ENCODE measurements around the gene NEDD8. TPM values are rescaled to one million over a fixed set of nuclear protein-coding genes. Genes with fewer than 3 reads are reported as not detected.
A peak's percentile ranks its signal among the peaks of the same experiment; 100 is the strongest.

Gene NEDD8
- total RNA-seq, 2 donors from 2014 or later, result 127 to 148 TPM

DNA sequence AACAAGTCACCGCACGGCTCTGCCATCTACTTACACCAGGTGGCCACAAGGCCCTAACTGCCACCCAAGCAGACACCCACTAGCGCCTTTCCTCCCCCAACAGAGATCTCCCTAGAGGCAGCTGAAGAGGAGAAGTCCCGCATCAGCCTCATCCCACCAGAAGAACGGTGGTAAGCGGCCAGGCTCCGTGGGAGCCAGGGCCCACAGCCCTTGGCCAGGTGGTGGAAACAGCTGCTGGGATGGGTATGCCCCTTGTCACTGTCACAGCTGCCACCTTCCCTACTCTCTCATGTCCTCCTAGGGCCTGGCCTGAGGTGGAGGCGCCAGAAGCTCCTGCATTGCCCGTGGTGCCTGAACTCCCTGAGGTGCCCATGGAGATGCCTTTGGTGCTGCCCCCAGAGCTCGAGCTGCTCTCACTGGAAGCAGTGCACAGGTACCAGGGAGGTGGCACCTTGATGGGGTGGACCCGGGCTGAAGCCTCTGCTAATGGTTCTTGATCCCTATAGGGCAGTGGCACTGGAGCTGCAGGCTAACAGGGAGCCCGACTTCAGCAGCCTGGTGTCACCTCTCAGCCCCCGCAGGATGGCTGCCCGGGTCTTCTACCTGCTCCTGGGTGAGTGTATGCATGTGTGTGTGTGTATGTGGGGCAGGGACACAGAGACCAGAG, 52.7 kb downstream of the NEDD8 start:
- peaks cover 1 to 4% of the 10 kb centered on the region in 2 donors for H3K36me3 Mint-ChIP-seq (ENCODE audit: insufficient read depth in 2 of 2)
- ATAC-seq (replicated peaks in 1 of 2) (no peak), DNase-seq (no peak)
- H3K9me3 Mint-ChIP-seq, result no peaks in the 10 kb centered on the region
- H3K27ac Mint-ChIP-seq, result no peak overlapping the region
- H3K27me3 Mint-ChIP-seq (ENCODE audit: low read depth), result no peaks in the 10 kb centered on the region
- no peaks in the 10 kb centered on the region for H3K4me1 Mint-ChIP-seq (ENCODE audit: low read depth)
- H3K4me3 Mint-ChIP-seq, result no peak overlapping the region

DNA sequence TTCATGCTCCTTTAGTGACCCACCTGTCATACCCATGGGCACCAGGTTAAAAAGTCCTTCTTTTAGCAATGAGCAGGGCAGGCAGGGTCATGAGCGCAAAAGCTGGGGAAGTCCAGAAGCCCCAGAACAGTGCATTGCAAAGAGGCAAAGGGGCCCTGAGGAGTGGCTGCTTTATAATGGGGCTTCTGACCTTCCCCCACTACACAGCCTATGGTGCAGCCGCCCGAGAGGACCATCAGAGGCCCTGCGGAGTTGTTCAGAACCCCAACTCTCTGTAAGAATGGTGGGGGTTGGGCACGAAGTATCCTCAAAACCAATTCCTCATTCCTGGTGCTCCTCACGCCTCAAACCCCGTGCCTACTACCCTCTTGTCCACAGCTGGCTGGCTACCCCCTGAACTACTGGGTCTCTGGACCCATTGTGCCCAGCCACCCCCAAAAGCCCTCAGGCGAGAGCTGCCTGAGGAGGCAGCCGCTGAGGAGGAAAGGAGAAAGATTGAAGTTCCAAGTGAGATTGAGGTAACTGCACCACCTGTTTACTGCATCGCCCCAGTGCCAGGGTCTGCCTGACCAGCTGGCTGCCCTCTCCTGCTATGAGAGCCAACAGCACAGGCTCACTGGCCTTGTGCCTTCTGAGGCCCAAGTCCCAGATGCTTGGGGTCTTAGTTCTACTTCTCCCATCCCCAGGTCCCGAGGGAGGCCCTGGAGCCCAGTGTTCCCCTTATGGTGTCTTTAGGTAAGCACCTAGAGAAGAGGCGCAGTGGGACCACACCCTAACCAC, 53.6 kb downstream of the NEDD8 start:
- Mint-ChIP-seq H3K27me3 (ENCODE audit: low read depth) (no peaks in the 10 kb centered on the region), H3K4me3 (no peak overlapping the region), H3K4me1 (ENCODE audit: low read depth) (no peaks in the 10 kb centered on the region), H3K9me3 (no peaks in the 10 kb centered on the region), H3K27ac (no peak overlapping the region), H3K36me3 (ENCODE audit: insufficient read depth in 2 of 2) (peaks cover 1 to 4% of the 10 kb centered on the region in 2 donors)
- ATAC-seq (replicated peaks in 1 of 2), result no peak
- no peak for DNase-seq

DNA sequence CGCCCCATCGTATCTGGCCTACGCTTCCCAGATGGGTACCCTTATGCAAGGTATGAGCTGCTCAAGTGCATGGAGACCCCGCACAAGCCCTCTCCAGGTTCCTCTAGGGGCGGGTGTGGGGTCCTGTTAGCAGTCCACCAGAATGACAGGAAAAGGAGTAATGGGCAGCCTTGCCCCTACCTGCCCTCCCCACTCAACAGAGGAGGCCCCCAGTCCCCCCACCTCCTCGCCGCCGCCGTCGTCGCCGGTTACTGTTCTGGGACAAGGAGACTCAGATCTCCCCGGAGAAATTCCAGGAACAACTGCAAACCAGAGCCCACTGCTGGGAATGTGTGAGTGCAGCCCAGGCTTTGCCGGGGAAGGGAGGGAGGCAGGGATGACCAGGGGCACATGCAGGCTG, 54.3 kb downstream of the NEDD8 start:
- H3K27me3 Mint-ChIP-seq (ENCODE audit: low read depth), result no peaks in the 10 kb centered on the region

GRCh38 chr14:24177041-24177825, 54.9 kb downstream of the NEDD8 start:
- ATAC-seq (replicated peaks in 1 of 2) (no peak), DNase-seq (no peak)
- no peaks in the 10 kb centered on the region for H3K9me3 Mint-ChIP-seq
- no peak overlapping the region for H3K4me3 Mint-ChIP-seq
- peak overlapping the region; percentile 49 for H3K27ac Mint-ChIP-seq
- H3K36me3 Mint-ChIP-seq (ENCODE audit: insufficient read depth in 2 of 2), result peaks cover 0 to 4% of the 10 kb centered on the region in 2 donors
- H3K27me3 Mint-ChIP-seq (ENCODE audit: low read depth), result no peaks in the 10 kb centered on the region
- no peaks in the 10 kb centered on the region for H3K4me1 Mint-ChIP-seq (ENCODE audit: low read depth)

More for the DNA sequence above, 54.3 kb downstream of the NEDD8 start:
- Mint-ChIP-seq H3K36me3 (ENCODE audit: insufficient read depth in 2 of 2) (peaks cover 1 to 4% of the 10 kb centered on the region in 2 donors), H3K4me3 (no peak overlapping the region), H3K27ac (no peak overlapping the region), H3K9me3 (no peaks in the 10 kb centered on the region), H3K4me1 (ENCODE audit: low read depth) (no peaks in the 10 kb centered on the region)
- DNase-seq (no peak), ATAC-seq (replicated peaks in 1 of 2) (no peak)

DNA sequence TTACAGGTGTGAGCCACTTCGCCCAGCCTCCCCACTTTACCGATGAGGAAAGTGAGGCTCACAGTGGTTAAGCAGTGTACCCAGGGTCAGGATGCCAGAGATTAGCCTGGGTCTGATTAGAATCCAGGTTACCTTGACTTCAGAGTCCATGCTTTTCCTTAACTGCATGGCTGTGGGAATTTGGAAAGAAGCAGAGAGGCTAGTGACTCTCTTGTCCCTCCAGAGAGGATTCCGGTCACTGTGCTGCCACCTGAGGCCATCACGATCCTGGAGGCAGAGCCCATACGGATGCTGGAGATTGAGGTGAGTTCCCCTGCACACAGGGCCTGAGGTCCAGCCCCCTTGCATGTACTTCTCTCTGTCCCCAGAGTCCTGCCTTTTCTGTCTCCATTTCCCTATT, 55.6 kb downstream of the NEDD8 start:
- peaks cover 0 to 4% of the 10 kb centered on the region in 2 donors for H3K36me3 Mint-ChIP-seq (ENCODE audit: insufficient read depth in 2 of 2)
- DNase-seq (no peak), ATAC-seq (replicated peaks in 1 of 2) (no peak)
- H3K9me3 Mint-ChIP-seq, result no peaks in the 10 kb centered on the region
- H3K4me1 Mint-ChIP-seq (ENCODE audit: low read depth), result peaks cover 6% of the 10 kb centered on the region
- no peak overlapping the region for H3K4me3 Mint-ChIP-seq
- H3K27me3 Mint-ChIP-seq (ENCODE audit: low read depth), result no peaks in the 10 kb centered on the region
- H3K27ac Mint-ChIP-seq, result peak overlapping the region; percentile 49

GRCh38 chr14:24172871-24173281, 59.3 kb downstream of the NEDD8 start:
- no peaks in the 10 kb centered on the region for H3K9me3 Mint-ChIP-seq
- no peak for DNase-seq
- H3K4me1 Mint-ChIP-seq (ENCODE audit: low read depth), result peaks cover 25% of the 10 kb centered on the region
- H3K36me3 Mint-ChIP-seq (ENCODE audit: insufficient read depth in 2 of 2), result peaks cover 7 to 11% of the 10 kb centered on the region in 2 donors
- H3K27ac Mint-ChIP-seq, result peak overlapping the region; percentile 91
- peak overlapping the region; percentile 63 to 91 for H3K4me3 Mint-ChIP-seq
- no peaks in the 10 kb centered on the region for H3K27me3 Mint-ChIP-seq (ENCODE audit: low read depth)
- no peak for ATAC-seq (replicated peaks in 1 of 2)

DNA sequence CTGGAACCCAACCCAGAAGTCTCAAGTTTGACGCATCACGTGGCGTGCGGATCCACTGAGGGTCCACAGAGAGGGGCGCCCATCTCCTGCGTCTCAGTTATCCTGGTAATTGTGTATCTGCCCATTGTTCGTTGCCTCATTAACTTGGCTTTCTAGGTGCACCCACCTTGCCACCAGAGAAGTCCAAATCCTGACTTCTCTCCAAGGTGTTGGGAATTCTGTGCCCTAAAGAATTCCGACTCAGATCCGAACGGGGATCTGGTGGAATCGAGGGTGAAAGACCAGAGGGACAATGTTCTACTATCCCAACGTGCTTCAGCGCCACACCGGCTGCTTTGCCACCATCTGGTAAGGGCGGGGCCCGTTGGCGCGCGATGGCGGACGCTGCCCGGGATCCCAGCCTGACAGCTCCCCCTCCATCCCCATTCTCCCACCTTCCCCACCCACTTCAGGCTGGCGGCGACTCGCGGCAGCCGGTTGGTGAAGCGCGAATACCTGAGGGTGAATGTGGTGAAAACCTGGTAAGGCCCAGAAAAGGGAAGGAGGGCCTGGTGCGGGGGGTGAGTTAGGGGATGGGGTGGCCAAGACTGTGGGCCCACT, 59.8 kb downstream of the NEDD8 start:
- Mint-ChIP-seq H3K27ac (no peak overlapping the region), H3K9me3 (no peaks in the 10 kb centered on the region), H3K27me3 (ENCODE audit: low read depth) (no peaks in the 10 kb centered on the region), H3K4me1 (ENCODE audit: low read depth) (peaks cover 30% of the 10 kb centered on the region), H3K4me3 (peak overlapping the region; percentile 82 to 91), H3K36me3 (ENCODE audit: insufficient read depth in 2 of 2) (peaks cover 8 to 14% of the 10 kb centered on the region in 2 donors)
- DNase-seq (no peak), ATAC-seq (replicated peaks in 1 of 2) (no peak)

GRCh38 chr14:24171422-24172260, 60.5 kb downstream of the NEDD8 start, which contains the start of gene REC8:
Gene REC8 (plus strand): TSS chr14:24172080. CDS start chr14:24172553, 473 bp downstream.
- Mint-ChIP-seq H3K27me3 (ENCODE audit: low read depth) (no peaks in the 10 kb centered on the region), H3K9me3 (no peaks in the 10 kb centered on the region), H3K4me3 (peak within 1 kb of the TSS; percentile 82 to 91), H3K4me1 (ENCODE audit: low read depth) (peaks cover 37% of the 10 kb centered on the region), H3K27ac (peak within 1 kb of the TSS; percentile 91), H3K36me3 (ENCODE audit: insufficient read depth in 2 of 2) (peaks cover 9 to 19% of the 10 kb centered on the region in 2 donors)
- peak; percentile 71 to 77 for DNase-seq
- ATAC-seq (replicated peaks in 1 of 2), result peak; percentile 78 to 79

GRCh38 chr14:24167469-24168114, 64.6 kb downstream of the NEDD8 start:
- no peak for ATAC-seq (replicated peaks in 1 of 2)
- no peak overlapping the region for H3K4me3 Mint-ChIP-seq
- H3K9me3 Mint-ChIP-seq, result no peaks in the 10 kb centered on the region
- H3K27ac Mint-ChIP-seq, result peak overlapping the region; percentile 36
- no peak for DNase-seq
- H3K4me1 Mint-ChIP-seq (ENCODE audit: low read depth), result peaks cover 73% of the 10 kb centered on the region
- peaks cover 24 to 54% of the 10 kb centered on the region in 2 donors for H3K36me3 Mint-ChIP-seq (ENCODE audit: insufficient read depth in 2 of 2)
- no peaks in the 10 kb centered on the region for H3K27me3 Mint-ChIP-seq (ENCODE audit: low read depth)

Data from activated T-cell treated with anti-CD3 and anti-CD28 coated beads, Interleukin-2, amount 50 U/mL, for 72 hours (primary cell).